HG03139 (cell line): ENCODE results near the gene CLTCL1.
"Not testable (repeated sequence)": the region's sequence is repeated elsewhere in the genome, so short reads cannot be mapped to it uniquely, and the experiment has no call there.

ENCODE experiments used
- ATAC-seq: cut with Tn5 transposase; IDR thresholded peaks from one replicate; pipeline ENCODE4 v1.9.1; 2021; ENCODE audit not compliant: unreplicated experiment

The CLTCL1 gene

DNA sequence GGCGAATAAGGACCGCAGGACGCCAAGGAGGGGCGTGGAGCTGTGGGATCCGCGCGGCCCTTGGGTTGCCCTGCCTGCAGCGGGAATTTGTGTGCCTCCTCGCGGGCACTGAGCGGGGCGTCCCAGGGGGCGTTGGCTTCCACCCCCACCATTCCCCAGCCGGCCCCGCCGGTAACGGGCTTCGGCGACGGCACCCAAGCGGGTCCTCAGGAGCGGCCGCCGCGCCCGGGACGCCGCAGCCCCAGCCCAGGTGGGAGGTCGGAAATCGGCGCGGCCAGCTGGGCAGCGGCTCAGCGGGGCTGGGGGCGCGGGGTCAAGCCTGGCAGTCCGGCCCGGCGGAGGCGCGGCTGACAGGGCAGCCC, 320 bp downstream of the CLTCL1 start:
- ATAC-seq, result peak; percentile 19

DNA sequence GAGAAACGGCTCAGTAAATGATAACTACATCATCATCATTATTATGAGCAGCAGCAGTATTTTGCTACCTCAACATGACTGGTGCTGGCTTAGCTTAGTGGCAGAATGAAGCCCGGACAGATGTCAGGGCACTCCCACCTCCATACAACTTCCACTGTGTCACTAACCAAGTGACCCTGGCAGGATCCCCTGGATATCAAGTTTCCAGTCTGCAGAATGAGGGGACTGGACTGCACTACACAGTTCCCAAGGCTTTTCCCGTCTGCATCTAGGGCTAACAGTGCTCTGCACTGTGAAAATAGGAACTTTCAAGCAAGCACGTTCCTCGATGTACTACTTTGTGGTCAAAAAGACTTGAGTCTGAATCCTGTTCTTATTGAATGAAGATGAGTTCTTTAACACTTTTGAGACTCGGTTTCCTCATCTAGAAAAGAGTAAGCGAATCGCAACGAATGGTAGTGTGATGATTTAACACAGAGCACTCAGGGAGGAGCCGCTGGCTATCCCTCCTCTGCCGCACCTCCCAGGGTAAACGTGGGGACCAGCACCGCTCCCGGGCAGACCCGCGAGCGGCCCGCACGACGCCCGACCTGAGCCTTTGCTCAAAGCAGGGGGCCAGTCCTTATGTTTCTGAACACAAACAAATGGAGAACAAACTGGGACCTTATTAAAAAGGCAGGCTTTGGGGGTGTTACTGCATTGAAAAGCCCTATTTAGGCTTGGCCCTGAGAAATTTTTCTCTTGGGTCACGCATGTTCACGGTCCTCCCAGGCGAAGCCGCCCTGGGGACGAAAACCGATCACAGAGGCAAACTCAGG, 910 bp downstream of the CLTCL1 start:
- no peak for ATAC-seq

DNA sequence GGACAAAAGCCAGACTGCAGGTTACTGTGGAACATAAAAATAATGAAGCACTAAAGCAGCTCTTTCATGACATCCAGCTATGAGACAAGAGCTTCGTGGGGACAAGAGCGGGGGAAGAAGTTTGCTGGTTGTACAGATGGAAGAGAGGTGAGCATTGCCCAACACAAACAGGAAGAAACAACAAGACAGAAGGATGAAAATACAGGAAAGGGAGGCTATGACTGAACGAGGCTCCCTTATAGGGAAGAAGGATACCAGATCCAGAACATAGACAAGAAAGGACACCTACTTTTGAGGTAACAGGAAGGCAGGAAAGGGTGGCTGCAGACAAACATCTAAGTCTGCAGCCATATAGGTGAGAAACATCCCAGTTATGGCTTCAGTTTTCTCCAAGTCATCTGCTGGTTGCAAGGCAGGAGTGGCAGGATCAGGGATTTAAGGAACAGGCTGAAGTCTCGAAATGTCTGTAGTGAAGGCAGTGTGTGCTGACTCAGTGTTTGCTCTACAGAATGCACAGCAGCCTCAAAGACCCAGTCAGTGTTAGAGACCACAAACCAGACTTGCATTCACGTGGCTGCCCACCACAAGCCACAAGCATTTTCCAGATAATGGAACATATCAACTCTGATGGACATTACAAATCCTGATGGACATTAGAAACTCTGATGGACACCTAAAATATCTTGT, 1.9 kb downstream of the CLTCL1 start:
- ATAC-seq, result no peak

DNA sequence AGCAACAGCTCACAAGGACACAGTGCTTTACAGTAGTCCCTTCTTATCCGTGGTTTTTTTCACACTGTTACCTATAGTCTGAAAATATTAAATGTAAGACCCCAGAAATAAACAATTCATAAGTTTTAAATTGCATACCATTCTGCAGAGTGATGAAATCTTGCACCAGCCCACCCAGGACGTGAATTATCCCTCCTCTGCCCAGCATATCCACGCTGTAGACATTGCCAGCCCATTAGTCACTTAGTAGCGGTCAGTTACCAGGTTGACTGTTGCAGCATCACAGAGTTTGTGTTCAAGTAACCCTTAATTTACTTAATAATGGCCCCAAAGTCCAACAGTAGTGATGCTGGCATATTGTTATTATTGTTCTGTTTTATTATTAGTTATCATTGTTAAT, 3.6 kb downstream of the CLTCL1 start:
- ATAC-seq, result no peak

DNA sequence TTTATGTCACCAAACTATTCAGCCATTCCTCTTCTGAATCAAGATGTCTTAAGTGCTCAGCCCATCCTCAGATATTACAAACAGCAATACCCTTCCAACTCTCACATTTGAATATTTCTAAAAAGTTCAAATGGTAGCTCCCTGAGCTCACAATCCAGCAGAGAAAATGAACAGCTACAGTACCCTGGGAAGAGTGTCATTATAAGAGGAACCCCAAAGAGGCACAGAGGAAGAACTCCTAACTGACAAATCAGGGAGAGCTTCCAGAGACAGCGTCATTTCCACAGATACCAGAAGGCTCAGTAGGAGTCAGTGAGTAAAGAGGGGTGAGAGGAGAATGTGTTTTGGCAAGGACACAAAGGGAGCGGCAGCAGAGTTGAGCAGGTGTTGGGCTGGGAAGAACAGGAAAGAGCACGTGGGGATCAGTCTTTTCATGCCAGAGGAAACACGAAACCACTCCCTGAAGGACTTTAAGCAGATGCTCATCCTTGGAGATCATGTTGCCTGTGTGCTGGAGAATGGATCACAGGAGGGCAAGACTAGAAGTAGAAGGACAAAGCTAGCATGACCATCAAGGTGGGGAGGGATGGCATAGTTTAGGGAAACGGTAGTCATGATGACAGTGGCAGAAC, 4.3 kb downstream of the CLTCL1 start:
- no peak for ATAC-seq

DNA sequence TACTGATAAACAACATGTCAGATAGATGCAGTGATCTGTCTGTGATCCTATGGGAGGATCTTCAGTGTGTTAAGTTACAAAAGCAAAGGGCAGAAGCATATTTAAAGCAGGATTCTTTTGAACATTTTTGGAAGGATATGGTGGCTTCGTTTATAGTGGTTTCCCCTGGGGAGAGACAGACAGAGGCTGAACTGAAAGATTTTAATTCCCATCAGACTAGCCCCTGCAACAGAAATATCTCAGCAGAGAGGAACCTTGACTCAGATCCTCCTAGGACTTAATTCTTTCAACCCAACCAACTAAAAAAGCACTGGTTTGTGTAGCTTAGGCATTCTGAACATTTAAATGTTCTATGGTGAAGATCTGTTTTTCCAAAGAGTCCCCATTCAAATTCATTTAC, 5.7 kb downstream of the CLTCL1 start:
- ATAC-seq, result no peak

DNA sequence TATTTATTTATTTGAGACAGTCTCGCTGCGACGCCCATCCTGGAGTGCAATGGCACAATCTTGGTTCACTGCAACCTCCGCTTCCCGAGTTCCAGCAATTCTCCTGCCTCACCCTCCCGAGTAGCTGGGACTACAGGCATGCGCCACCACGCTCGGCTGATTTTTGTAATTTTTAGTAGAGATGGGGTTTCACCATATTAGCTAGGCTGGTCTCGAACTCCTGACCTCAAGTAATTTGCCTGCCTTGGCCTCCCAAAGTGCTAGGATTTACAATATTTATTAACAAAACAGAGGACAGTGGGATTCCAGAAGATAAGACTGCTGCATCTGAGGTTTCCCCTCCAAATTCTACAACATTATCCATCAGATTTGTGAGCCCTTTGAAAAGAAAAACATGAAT, 12.4 kb downstream of the CLTCL1 start:
- not testable (repeated sequence) for ATAC-seq

DNA sequence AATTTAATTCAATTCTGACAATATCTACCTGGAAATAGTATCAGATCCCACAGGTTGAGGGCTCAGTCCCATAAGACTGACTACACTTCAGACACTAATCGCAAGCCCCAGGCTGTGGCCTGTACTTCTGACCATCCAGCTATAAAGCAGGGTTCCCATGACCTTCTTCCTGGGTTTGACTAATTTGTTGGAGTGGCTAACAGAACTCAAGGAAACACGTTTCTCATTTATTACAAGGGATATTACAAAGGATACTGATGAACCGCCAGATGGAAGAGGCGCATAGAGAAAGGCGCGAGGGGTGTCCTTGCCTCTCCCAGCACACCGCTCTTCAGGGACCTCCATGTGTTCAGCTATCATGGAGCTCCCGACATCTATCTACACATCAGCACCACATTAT, 13.7 kb downstream of the CLTCL1 start:
- ATAC-seq, result no peak

DNA sequence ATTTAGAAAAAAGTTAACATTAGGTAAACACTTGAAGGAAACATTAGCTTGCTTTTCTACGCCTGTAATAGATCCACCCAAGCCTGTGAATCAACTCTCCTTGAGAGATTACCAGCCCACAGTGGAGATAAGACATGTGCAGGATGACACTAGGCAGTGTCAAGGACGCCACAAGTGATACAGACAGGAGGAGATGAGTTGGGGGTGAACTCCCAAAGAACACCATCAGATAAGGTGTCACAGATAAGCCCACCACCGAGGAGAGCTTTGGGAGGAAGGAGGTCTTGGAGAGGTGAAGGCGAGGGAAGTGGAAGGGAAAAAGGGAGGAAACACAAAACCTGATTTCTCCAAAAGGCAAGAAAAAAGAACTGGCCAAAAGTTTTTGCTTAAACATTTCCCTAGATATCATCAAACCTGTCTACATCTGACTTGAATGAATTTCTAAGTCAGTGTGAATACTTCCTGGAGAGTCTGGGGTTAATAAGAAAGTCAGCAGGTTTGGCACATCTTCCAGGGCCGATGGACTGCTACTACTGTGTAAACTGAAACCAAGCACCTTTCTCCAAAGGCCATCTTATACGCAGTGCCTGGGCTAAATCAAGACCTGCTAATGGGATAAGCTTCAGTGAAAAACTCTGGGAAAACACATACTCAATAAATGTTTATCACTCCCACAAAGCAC, 15.5 kb downstream of the CLTCL1 start:
- ATAC-seq, result no peak

DNA sequence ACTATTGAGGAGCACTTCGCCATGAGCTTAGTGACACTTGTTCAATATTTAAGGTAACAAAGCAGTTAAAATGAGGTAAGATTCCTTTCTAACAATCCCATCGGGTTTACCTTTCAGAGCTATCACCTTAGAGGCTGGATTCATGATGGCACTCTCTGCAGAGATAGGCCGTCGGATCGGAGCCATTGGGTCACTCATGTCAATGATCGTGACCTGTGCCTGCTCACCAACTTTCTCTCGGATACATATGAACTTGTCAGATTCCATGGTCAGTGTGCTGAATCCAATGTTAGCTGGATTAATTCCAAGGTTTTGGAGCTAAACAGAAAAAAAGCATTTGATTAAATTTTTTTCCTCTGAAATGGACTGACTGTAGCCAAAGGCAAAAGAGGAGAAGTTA, 16.0 kb downstream of the CLTCL1 start:
- no peak for ATAC-seq

DNA sequence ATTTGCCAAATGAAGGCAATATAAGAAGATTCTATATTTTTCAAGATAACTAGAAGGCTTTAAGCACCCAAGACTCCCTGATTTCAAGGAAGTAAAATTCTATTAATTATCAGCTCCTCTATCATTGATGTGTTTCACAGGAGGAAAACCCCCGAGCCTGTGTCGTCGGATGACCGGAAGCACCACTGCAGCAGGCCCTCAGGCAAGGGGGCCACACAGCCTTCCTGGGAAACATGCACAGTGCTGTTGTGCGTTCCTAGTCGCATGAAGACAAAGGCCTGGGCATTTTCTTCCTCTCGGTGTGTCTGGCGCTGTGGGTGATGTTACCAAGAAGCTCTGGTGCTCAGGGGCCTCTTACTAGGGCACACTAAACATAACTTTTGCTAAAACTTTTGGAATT, 16.4 kb downstream of the CLTCL1 start:
- no peak for ATAC-seq

DNA sequence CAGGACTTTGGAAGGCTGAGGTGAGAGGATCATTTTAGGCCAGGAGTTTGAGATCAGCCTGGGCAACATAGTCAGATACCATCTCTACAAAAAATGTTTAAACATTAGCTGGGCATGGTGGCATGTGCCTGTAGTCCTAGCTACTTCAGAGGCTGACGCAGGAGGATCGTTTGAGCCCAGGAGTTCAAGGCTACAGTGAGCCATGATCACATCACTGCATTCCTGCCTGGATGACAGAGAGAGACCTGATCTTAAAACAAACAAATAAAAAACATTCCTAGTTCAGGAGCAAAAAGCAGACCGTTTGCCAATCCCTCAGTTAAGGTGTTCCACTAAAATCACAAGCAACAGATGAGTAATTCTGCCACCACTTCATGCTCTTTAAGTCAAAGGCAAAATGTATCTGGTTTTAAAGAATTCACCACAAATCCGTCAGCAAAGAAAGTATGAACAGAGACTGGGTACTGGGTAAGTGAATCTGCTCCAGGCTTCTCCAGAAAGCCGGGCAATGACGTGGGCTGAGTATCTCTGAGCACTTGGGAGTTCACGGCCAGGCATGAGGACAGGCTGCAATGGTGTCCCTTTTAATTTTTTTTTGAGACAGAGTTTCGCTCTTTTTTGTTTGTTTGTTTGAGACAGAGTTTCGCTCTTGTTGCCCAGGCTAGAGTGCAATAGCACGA, 19.5 kb downstream of the CLTCL1 start:
- ATAC-seq, result no peak

DNA sequence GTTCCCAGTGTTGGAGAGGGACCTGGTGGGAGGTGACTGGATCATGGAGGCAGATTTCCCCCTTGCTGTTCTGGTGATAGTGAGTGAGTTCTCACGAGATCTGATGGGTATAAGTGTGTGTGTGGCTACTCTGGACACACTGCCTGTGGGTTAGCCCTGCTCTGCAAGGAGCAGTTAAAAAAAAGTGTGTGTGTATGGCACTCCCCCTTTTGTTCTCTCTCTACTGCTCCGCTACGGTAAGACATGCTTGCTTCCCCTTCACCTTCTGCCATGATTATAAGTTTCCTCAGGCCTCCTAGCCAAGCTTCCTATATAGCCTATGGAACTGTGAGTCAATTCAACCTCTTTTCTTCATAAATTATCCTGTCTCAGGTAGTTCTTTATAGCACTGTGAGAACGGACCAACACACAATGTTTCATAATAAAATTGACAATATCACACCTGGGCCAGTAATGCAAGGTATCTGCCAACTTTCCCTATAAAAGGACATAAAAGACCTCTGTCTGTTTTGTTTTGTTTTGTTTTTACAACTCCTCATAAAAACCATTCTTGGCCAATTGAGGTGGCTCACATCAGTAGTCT, 20.2 kb downstream of the CLTCL1 start:
- ATAC-seq, result no peak

DNA sequence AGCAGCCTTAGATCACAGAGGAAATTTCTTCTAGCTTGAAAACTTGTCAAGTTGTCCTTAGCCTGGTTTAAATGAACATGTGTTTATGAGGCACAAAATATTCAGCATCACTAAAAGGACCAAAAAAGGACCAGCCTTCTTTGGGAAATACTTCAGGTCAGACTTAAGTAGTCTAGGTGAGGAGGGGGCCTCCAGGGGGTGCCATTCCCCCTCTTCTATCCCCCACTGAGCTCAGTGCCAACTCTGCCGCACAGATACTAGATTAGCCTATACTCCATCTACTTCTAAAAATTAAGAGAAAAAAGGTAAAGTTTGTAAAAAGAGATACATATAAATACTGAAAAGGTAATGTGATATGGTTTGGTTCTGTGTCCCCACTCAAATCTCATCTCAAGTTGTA, 20.6 kb downstream of the CLTCL1 start:
- ATAC-seq, result no peak

DNA sequence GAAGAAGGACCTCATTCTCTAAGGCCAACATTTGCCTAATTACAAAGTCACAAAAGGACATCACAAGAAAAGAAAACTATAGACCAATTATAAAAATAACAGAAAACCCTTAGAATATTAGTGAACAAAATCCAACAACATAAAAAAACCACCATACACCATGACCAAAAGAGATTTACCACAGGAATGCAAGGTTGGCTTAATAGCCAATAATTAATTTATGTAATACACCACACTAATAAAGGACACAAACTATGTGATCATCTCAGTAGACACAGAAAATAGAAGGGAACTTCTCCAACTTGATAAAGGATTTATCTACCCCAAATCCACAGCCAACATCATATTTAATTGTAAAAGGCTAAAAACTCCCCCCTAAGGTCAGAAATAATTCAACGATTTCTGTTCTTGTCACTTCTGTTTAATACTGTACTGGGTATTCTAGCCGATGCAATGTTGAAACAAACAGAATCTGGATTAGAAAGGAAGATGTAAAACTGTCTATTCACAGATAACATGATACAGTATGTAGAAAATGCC, 24.9 kb downstream of the CLTCL1 start:
- ATAC-seq, result no peak

DNA sequence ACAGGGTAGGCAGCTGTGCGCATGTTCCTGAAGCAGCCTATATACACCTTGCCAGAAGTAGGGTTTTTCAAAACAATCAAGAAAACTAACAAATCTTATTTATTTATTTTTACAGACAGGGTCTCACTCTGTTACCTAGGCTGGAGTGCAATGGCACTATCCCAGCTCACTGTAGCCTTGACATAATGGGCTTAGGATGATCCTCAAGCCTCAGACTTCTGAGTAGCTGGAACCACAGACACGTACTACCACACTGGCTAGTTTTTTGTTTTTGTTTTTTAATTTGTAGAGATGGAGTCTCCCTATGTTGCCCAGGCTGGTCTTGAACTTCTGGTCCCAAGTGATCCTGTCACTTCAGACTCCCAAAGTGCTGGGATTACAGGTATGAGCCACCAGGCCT, 25.7 kb downstream of the CLTCL1 start:
- ATAC-seq, result no peak

DNA sequence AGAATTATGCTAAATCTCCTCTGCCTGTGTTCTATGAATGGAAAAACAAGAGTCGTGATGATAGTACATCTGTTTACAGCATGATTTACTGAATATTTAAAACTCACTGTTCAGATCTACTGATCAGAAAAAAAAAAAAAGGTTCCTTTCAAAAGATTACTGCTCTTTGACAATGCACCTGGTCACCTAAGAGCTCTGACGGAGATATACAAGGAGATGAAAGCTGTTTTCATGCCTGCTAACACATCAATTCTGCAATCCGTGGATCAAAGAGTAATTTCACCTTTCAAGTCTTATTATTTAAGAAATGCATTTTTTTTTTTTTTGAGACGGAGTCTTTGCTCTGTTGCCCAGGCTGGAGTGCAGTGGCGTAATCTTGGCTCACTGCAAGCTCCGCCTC, 30.7 kb downstream of the CLTCL1 start:
- ATAC-seq, result no peak

DNA sequence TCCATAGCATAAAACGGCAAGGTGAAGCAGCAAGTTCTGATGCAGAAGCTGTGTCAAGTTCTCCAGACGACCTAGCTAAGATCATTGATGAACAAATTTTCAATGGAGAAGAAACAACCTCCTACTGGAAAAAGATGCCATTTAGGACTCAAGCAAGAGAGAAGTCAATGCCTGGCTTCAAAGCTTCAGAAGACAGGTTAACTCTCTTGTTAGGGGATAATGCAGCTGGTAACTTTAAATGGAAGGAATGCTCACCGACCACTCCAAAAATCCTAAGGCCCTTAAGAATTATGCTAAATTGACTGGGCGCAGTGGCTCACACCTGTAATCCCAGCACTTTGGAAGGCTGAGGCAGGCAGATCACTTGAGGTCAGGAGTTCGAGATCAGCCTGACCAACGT, 31.3 kb downstream of the CLTCL1 start:
- ATAC-seq, result no peak

DNA sequence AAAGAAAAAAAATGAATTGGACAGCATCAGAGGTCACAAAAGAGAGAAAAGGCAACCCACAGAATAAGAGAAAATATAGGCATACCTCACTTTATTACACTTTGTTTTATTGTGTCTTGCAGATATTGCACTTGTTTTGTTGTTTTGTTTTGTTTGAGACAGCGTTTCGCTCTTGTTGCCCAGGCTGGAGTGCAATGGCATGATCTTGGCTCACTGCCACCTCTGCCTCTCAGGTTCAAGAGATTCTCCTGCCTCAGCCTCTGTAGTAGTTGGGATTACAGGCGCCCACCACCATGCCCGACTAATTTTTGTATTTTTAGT, 32.6 kb downstream of the CLTCL1 start:
- ATAC-seq, result not testable (repeated sequence)

DNA sequence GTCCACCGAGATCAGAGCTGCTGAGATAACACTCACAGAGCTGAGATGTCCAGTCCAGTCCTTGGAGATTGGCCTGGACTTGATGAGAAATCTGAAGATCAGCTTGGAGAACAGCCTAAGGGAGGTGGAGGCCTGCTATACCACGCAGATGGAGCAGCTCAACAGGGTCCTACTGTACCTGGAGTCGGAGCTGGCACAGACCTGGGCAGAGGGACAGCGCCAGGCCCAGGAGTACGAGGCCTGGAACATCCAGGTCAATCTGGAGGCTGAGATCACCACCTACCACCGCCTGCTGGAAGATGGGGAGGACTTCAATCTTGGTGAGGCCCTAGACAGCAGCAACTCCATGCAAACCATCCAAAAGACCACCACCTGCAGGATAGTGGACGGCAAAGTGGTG, 33.1 kb downstream of the CLTCL1 start:
- ATAC-seq, result no peak

DNA sequence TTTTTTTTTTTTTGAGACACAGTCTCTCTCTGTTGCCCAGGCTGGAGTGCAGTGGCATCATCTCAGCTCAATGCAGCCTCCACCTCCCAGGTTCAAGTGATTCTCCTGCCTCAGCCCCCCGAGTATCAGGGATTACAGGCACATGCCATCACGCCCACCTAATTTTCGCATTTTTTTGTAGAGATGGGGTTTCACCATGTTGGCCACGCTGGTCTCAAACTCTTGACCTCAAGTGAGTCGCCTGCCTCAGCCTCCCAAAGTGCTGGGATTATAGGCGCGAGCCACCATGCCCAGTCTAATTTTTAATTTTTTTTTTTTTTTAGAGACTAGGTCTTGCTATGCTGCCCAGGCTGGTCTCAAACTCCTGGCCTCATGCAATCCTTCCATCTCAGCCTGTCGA, 35.2 kb downstream of the CLTCL1 start:
- ATAC-seq, result not testable (repeated sequence)
